Purkinje cell (primary cell): ENCODE results near the gene AMZ1. TPM values are rescaled to one million over a fixed set of nuclear protein-coding genes. Genes with fewer than 3 reads are reported as not detected.

Experiments
- polyA plus RNA-seq: library from polyadenylated mRNA; unstranded; fragments of >200 nt; fragmentation: Nextera tagmentation; gene quantifications from 2 replicates; pipeline ENCODE4 v1.2.1, GENCODE V29; 2014

AMZ1 gene, protein sequence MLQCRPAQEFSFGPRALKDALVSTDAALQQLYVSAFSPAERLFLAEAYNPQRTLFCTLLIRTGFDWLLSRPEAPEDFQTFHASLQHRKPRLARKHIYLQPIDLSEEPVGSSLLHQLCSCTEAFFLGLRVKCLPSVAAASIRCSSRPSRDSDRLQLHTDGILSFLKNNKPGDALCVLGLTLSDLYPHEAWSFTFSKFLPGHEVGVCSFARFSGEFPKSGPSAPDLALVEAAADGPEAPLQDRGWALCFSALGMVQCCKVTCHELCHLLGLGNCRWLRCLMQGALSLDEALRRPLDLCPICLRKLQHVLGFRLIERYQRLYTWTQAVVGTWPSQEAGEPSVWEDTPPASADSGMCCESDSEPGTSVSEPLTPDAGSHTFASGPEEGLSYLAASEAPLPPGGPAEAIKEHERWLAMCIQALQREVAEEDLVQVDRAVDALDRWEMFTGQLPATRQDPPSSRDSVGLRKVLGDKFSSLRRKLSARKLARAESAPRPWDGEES
- 0.36 TPM in 1 of 2 replicates, not detected in the other for polyA plus RNA-seq

DNA sequence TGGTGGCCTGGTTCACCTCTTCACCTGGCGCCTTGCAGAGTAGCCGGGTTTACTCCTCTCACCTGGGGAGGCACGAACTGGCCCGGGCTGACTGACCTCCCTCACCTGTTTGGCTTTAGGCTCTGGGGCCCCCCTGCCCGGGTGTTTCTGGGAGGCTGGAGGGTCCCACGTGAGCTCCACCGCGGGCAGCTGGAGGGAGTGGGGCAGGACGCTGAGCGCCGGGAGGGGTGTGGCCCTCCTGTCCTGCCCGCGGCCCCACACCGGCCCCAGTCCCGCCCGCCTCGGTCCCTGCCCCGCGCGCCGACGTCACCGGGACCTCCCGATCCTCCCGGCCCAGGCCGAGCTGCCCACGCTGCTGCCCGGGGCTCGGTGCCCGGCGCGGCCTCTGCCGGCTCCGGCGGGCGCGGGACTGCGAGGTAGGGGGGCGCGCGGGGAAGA lies at the start of gene AMZ1:
AMZ1 (plus strand) TSS at position 322 of the 438 bp plus-strand sequence. CDS start 12,250 bp downstream, outside the sequence.

Other genes with a start within 250 kb of the AMZ1 start
- gene GRIFIN, start 211.8 kb upstream of the AMZ1 start, polyA plus RNA-seq: not detected in 2 replicates
- 0.20 and 0.35 TPM in 2 replicates for gene LFNG, start 168.4 kb upstream of the AMZ1 start, polyA plus RNA-seq
- gene BRAT1, start 132.7 kb upstream of the AMZ1 start, polyA plus RNA-seq: 0.63 and 1.5 TPM in 2 replicates
- 0.48 and 1.1 TPM in 2 replicates for gene IQCE, start 129.2 kb upstream of the AMZ1 start, polyA plus RNA-seq
- 1.0 and 1.7 TPM in 2 replicates for gene TTYH3, start 56.2 kb upstream of the AMZ1 start, polyA plus RNA-seq
- 1.3 and 3.1 TPM in 2 replicates for gene GNA12, start 156.1 kb downstream of the AMZ1 start, polyA plus RNA-seq